Measurements from ENCODE around the gene EIF3K.
"Not testable (repeated sequence)": the region's sequence is repeated elsewhere in the genome, so short reads cannot be mapped to it uniquely, and the experiment has no call there.

The EIF3K gene

GRCh38 chr19:38619361-38620174 lies 580 bp downstream of the EIF3K start:
- DNase-seq = no peak

DNA sequence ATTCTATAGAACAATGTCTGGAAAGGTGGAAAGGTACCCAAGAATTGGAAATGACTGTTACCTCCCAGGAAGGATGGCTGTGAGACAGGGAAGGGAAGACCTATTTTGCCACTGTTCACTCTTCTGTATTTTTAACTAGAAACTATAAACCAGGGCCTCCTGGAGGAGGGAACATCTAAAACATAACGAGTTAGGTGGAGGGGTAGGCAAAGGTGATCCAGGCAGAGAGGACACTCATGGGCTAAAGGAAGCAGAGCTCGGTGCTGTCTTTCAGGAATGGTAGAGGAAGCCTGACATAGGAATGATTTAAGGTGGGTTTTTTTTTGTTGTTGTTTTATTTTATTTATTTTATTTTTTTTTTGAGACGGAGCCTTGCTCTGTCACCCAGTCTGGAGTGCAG lies 5.8 kb downstream of the EIF3K start:
- DNase-seq = no peak

GRCh38 chr19:38626401-38626800 lies 7.4 kb downstream of the EIF3K start:
- DNase-seq = no peak

DNA sequence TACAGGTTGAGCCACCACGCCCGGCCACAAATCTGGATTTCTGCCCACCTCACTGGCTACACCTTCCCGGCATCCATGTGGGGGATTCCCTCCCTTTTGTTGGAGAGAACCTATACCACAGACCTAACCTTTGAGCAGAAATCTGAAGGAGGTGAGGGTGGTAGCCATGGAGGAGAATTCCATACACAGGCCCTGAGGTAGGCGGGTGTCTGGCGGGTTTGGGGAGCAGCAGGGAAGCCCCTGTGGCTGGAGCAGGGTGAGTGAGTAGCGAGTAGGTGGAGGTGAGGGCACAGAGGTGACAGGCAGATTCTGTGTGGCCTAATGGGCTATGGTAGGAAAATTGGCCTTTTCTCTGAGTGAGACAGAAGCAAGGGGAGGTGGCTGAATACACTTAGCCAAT lies 10.6 kb downstream of the EIF3K start:
- no peak for DNase-seq

GRCh38 chr19:38631301-38631700 lies 12.3 kb downstream of the EIF3K start:
- not testable (repeated sequence) for DNase-seq

- not testable (repeated sequence) for DNase-seq
Observed at GRCh38 chr19:38631811-38632475, 13.0 kb downstream of the EIF3K start.

- DNase-seq = no peak
Observed at GRCh38 chr19:38632476-38633213, 13.7 kb downstream of the EIF3K start.

- DNase-seq = peak; percentile 93
Observed at GRCh38 chr19:38634757-38635482, 15.9 kb downstream of the EIF3K start.

DNA sequence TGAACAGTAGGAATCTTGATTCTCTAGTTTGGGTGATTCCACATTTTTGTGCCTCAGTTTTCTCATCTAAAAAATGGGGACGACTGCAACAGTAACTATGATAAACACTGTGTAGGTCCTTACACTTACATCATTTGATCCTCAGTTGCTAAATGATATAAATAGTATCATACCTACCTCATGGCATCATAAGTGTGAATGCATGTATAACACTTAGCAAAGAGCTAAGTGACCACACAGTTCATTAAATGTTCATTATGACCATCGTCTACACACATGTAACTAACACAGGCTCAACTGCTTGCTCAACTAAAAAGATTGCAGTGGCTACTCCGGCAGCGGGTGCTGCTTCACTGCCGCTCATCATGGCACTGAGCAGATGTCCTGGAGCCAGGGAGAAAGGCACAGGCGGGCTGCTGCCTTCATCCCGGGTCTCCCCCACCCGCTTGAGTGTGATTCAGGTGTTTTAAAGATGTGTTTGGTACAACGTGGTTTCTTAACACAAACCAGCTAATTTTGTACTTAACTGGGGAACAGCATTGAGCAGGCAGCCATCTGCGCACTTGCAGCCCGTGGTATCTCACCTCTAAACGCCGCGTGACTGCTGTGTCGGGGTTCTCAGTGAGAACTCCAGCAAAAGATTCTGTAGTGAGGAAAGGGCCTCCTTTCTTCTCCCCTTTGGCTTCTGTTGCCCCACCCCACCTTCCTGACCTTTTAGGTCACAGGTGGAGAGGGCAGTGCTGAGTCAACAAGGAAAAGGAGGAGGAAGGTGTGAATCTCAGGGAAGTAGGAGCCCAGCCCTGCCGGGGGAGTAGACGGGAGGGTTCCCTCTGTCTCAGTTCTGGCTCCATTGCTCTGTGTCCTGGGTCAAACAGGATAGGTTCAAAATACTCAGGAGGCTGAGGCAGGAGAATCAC lies 16.8 kb downstream of the EIF3K start:
- DNase-seq = no peak

DNA sequence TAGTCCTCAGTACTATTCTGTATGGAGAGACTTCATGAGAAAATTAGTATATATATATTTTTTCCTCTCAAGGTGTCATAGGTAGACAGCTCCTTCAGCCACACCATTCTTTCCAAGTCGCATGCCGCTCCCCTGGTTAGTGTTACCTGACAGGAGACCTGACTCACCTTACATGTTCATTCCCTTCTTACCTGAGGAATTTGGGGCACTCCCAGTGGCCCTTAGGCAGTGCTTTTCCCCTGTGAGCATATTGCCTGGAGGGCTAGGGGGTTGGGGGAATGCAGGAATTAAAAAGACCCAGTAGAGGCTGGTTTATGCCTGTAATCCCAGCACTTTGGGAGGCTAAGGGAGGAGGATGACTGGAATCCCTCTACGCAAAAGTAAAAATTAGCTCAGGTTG lies 19.5 kb downstream of the EIF3K start:
- DNase-seq = no peak

DNA sequence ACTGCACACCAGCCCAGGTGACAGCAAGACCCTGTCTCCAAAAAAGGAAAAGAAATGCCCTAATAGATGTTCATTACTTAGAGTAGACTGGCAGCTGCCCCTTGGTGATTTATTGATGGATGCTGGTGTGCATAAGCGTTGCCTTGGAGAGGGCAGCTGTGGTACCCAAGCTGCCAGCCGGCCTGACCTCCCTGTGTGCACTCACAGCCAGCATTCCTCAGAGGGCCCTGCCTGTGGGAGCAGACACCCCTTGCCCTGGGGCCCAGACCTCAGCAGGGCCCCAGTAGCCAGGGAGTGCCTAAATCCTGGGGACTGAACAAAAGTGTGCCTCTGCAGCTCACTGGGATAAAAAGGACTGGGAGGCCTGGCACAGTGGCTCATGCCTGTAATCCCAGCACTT lies 20.7 kb downstream of the EIF3K start:
- DNase-seq = no peak

- no peak for DNase-seq
Observed at GRCh38 chr19:38640368-38640767, 21.4 kb downstream of the EIF3K start.

- no peak for DNase-seq
Observed at GRCh38 chr19:38642176-38642575, 23.2 kb downstream of the EIF3K start.

DNA sequence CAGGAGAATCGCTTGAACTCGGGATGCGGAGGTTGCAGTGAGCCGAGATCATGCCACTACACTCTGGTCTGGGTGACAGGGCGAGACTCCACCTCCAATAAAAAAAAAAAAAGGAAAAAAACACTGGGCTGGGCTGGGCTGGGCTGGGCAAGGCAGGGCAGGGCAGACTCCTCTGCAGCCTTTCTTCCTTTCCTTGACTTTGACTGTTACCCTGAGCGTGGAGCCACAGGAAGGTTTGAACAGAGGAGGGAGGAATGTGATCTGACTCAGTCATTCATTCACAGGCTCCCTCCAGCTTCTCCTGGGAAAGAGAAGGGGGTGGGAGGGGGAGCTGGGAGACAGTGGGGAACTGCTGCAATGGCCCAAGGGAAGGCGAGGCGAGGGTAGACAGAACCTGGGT lies 25.7 kb downstream of the EIF3K start:
- no peak for DNase-seq

DNA sequence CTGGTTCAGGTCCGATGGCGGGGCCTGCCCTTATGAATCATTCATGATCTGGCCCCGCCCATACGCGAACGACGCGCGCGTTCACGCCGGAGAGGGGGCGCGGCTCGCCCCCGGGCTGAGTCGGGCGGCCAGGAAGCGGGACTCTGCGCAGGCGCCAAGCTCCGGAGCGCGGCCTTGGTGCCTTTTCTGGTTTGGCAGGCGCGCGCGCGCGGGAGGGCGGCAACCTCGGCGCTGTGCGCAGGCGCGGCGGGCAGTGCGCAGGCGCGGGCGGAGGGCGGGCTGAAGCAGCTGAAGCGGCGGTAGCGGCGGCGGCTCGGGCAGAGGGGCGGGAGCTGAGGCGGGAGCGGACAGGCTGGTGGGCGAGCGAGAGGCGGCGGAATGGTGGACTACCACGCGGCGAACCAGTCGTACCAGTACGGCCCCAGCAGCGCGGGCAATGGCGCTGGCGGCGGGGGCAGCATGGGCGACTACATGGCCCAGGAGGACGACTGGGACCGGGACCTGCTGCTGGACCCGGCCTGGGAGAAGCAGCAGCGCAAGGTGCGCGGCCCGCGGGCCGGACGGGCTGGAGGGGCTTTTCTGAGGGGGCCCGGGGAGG lies 28.5 kb downstream of the EIF3K start, which contains the start of gene ACTN4:
ACTN4 (plus strand) TSS at position 282 of the 598 bp plus-strand sequence; CDS start at position 379, 97 bp downstream.
- DNase-seq = peak; percentile 99

DNA sequence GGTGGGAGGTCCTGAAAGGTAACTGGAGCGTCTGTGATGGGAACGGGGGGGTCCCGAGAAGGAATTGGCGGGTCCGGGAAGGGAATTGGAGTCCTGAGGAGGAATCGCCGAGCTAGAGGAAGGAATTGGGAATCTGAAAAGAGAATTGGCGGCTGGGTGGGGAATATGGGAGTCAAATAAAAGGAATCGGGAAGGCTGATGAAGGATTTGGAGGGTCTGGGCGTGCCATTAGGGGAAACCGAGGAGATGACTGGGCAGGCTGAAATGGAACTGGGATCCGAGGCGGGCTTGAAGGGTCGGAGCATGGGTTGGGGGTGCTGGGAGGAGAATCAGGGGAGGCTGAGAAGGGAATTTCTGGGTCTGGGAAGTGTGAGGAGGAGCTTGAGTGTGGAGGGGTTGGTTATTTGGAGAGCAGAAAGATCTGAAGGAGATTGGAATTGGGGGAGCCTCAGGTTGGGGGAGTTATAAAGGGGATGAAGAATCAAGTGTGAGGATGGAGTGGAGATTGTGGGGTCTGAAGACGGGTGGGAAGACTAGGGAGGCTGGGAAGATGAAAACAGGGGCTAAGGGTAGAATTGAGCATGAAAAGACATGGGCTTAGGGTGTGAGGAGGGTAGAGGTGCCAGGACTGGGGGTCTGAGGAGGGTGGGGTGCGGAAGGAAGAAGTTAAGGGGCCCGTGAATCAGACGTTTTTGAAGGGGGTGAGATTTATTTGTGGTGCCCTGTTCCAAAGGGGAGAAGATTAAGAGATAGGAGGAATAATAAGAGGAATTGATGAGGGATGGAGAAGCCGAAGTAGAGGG lies 29.2 kb downstream of the EIF3K start:
- DNase-seq = no peak

- DNase-seq = peak; percentile 30
Observed at GRCh38 chr19:38648769-38649304, 29.8 kb downstream of the EIF3K start.

DNA sequence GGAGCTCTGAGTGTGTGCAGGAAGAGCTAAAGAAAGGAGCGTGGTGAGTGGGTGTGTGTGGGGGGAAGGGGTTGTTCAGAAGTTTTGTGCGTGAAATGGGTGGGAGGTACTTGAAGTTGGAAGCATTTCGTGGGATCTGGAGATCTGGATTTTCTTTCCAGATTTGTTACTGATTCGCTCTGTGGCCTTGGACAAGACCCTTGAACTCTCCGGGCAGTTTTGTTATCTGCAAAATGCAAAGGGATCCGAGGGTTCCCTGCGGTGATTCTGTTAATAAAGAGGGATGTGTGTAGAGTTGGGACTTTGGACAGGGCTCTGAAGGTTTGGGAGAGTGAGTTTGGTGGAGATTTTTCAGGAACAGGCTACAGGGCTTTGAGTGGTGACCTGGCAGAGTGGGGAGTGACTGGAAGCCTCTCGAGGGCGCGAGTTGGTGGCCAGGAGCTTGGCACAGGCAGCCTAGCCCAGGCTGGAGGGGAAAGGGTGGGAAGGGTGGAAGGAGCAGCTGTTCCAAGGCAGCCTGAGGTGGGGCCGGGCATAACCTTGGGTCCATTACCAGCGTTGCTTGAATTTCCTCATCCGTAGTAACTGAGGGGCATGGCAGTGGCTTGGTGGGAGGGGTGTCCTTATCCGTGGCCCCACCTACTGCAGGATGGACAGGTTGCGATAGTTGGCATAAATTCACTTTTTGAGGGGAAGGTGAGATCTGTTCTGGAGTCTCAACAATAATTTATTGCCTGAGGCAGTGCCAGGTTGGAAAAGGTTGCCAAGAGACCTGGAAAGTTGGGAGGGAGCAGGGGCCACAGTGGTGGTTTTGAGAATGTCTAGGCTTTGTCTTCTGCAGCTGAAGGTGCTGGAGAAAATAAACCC lies 30.6 kb downstream of the EIF3K start:
- DNase-seq = no peak

DNA sequence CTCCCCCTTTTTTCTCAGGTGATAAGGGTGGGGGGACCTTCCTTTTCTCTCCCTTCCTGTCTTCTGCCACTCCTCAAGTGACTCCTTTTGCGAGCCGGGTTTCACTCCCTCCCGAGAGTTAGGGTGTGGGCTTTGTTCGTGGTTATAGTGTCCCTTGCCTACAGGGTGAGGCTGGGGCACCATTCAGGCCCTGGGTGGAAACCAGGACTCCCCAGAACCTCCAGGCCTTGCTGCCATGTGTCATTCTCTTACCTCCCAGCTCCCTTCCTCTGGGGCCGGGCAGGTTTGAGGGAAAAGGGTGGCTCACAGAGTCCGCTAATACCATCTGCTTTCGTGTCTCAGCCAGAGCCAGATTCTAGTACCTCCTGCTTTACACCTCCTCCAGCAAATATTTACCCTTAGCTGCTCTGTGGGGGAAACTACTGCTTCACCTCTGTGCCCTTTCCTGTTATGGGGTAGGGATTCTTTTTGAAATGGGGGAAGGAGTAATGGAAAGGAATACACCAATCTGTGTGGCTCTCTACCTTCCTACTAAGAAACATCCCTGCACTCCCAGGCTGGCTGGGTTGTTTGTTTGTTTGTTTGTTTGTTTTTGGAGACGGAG lies 31.3 kb downstream of the EIF3K start:
- no peak for DNase-seq
